Subcutaneous adipose tissue (tissue), 4 donors: ENCODE data around the gene DNMT1. TPM values are rescaled to one million over a fixed set of nuclear protein-coding genes. Genes with fewer than 3 reads are reported as not detected.

Source experiments
- total RNA-seq, 4 donors: library from RNA; depleted of rRNA; stranded (reverse); fragments of >200 nt; gene quantifications; one replicate each; pipeline ENCODE4 v1.1.0, GENCODE V29; 2016
- TF ChIP-seq, protein P1 (sequence below): fragments of 450-650 bp; IDR thresholded peaks from one replicate; pipeline ENCODE4 v1.5.1; 2016; ENCODE audit warnings: low read depth, mild to moderate bottlenecking, control low read depth, antibody characterized with exemption, moderate library complexity

Gene DNMT1
- total RNA-seq, 4 donors from 2014 or later: 25.5 to 60.7 (median 41.5) TPM

GRCh38 chr19:10124429-10124828, 70.3 kb downstream of the DNMT1 start:
- TF ChIP-seq, protein P1, sequence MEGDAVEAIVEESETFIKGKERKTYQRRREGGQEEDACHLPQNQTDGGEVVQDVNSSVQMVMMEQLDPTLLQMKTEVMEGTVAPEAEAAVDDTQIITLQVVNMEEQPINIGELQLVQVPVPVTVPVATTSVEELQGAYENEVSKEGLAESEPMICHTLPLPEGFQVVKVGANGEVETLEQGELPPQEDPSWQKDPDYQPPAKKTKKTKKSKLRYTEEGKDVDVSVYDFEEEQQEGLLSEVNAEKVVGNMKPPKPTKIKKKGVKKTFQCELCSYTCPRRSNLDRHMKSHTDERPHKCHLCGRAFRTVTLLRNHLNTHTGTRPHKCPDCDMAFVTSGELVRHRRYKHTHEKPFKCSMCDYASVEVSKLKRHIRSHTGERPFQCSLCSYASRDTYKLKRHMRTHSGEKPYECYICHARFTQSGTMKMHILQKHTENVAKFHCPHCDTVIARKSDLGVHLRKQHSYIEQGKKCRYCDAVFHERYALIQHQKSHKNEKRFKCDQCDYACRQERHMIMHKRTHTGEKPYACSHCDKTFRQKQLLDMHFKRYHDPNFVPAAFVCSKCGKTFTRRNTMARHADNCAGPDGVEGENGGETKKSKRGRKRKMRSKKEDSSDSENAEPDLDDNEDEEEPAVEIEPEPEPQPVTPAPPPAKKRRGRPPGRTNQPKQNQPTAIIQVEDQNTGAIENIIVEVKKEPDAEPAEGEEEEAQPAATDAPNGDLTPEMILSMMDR: no peak

- TF ChIP-seq, protein P1: no peak
Measured at GRCh38 chr19:10122045-10122444, 72.7 kb downstream of the DNMT1 start.

- TF ChIP-seq, protein P1: no peak
Measured at GRCh38 chr19:10120538-10121189, 74.1 kb downstream of the DNMT1 start.

- TF ChIP-seq, protein P1: no peak
Measured at GRCh38 chr19:10118960-10119359, 75.8 kb downstream of the DNMT1 start.

- TF ChIP-seq, protein P1: no peak
Measured at GRCh38 chr19:10116866-10117616, 77.7 kb downstream of the DNMT1 start.

- TF ChIP-seq, protein P1: no peak
Measured at GRCh38 chr19:10116085-10116865, 78.5 kb downstream of the DNMT1 start.
